Measurements from ENCODE around the gene ARL4D.
A peak's percentile ranks its signal among the peaks of the same experiment; 100 is the strongest.

The ARL4D gene

DNA sequence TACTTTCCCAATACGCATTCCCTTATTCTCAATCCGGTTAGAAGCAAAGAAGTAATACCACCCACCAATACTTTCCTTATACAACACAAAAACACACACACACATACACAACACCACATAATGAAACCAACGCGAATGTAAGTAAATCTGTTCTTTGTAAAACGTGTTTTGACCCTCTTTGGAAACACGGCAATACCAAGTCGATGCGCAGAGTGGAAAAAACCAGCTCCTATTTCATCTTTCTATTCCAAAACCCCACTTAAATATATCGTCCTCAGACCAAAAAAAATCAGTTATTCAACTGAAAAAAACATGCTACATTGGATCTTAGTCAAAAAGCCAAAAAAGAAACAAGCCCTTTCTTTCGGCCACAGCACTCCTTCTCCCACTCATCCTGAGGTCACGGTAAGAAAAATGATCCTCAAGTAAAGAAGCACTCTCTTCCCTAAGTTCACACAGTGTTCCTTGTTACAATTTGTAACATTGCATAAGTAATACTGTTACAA is 31.0 kb upstream of the ARL4D start (continued):
- TF ChIP-seq ZNF223 (tag by site-specific recombination; IDR thresholded peaks at IDR 0.05) (0 out of 2 replicates have a peak, but pooled peaks have one; percentile 6), ZNF354C (tag by site-specific recombination; IDR thresholded peaks at IDR 0.05; ENCODE audit: borderline replicate concordance, low read depth) (no peak), ZNF664 (tag by site-specific recombination; IDR thresholded peaks at IDR 0.05) (peak; percentile 40; the same call in 1 of the 2 replicates), ZNF221 (tag by site-specific recombination; IDR thresholded peaks at IDR 0.05; ENCODE audit: borderline replicate concordance) (0 out of 2 replicates have a peak, but pooled peaks have one; percentile 40), ZNF10 (tag by site-specific recombination; IDR thresholded peaks at IDR 0.05) (0 out of 2 replicates have a peak, but pooled peaks have one; percentile 11), PRDM6 (tag by site-specific recombination; IDR thresholded peaks at IDR 0.05) (peak; percentile 95), REPIN1 (tag by site-specific recombination; IDR thresholded peaks at IDR 0.05; ENCODE audit: low read depth) (0 out of 2 replicates have a peak, but pooled peaks have one; percentile 67), ZNF558 (tag by site-specific recombination; IDR thresholded peaks at IDR 0.05) (peak; percentile 63; the same call in 1 of the 2 replicates), ZNF362 (tag by site-specific recombination; IDR thresholded peaks at IDR 0.05) (peak; percentile 100), ZSCAN16 (tag by site-specific recombination; IDR thresholded peaks at IDR 0.05) (peak; percentile 27; the same call in 1 of the 2 replicates), ZNF148 (tag by site-specific recombination; IDR thresholded peaks at IDR 0.05; ENCODE audit: borderline replicate concordance) (0 out of 2 replicates have a peak, but pooled peaks have one; percentile 46), KLF1 (tag by site-specific recombination; IDR thresholded peaks at IDR 0.05) (no peak), ZNF561 (tag by site-specific recombination; IDR thresholded peaks at IDR 0.05; ENCODE audit: borderline replicate concordance) (peak; percentile 33; the same call in 1 of the 2 replicates), ZSCAN4 (tag by site-specific recombination; IDR thresholded peaks at IDR 0.05) (peak; percentile 53; the same call in 1 of the 2 replicates), GFI1B (tag by site-specific recombination; IDR thresholded peaks at IDR 0.05) (peak; percentile 71), ZNF843 (tag by site-specific recombination; IDR thresholded peaks at IDR 0.05) (peak; percentile 67; the same call in 1 of the 2 replicates), ZIC2 (tag by site-specific recombination; IDR thresholded peaks at IDR 0.05) (0 out of 2 replicates have a peak, but pooled peaks have one; percentile 11), KLF16 (tag by site-specific recombination; IDR thresholded peaks at IDR 0.05) (peak; percentile 84), ZBTB11 (tag by site-specific recombination; conservative IDR thresholded peaks at IDR 0.05; ENCODE audit: low read depth) (peak; percentile 49; the same call in 1 of the 2 replicates)
- TF ChIP-seq, protein P1, sequence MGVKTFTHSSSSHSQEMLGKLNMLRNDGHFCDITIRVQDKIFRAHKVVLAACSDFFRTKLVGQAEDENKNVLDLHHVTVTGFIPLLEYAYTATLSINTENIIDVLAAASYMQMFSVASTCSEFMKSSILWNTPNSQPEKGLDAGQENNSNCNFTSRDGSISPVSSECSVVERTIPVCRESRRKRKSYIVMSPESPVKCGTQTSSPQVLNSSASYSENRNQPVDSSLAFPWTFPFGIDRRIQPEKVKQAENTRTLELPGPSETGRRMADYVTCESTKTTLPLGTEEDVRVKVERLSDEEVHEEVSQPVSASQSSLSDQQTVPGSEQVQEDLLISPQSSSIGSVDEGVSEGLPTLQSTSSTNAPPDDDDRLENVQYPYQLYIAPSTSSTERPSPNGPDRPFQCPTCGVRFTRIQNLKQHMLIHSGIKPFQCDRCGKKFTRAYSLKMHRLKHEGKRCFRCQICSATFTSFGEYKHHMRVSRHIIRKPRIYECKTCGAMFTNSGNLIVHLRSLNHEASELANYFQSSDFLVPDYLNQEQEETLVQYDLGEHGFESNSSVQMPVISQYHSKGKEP (tag by site-specific recombination; IDR thresholded peaks at IDR 0.05): peak; percentile 7; the same call in 1 of the 2 replicates
- TF ChIP-seq, protein P2, sequence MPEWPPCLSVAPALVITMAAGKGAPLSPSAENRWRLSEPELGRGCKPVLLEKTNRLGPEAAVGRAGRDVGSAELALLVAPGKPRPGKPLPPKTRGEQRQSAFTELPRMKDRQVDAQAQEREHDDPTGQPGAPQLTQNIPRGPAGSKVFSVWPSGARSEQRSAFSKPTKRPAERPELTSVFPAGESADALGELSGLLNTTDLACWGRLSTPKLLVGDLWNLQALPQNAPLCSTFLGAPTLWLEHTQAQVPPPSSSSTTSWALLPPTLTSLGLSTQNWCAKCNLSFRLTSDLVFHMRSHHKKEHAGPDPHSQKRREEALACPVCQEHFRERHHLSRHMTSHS (tag by site-specific recombination; IDR thresholded peaks at IDR 0.05): peak; percentile 14; the same call in 1 of the 2 replicates
- TF ChIP-seq, protein P3, sequence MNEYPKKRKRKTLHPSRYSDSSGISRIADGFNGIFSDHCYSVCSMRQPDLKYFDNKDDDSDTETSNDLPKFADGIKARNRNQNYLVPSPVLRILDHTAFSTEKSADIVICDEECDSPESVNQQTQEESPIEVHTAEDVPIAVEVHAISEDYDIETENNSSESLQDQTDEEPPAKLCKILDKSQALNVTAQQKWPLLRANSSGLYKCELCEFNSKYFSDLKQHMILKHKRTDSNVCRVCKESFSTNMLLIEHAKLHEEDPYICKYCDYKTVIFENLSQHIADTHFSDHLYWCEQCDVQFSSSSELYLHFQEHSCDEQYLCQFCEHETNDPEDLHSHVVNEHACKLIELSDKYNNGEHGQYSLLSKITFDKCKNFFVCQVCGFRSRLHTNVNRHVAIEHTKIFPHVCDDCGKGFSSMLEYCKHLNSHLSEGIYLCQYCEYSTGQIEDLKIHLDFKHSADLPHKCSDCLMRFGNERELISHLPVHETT (tag by site-specific recombination; IDR thresholded peaks at IDR 0.05): peak; percentile 55; the same call in 1 of the 2 replicates

All from HEK293 (cell line).